CD4-positive, alpha-beta T cell treated with Interleukin-4 for 1 hour (primary cell): Measurements from ENCODE around the gene LIN28A.

Source experiments
- DNase-seq, 2 donors: peaks; one replicate each; pipeline ENCODE4 v3.0.0-alpha.2; 2020 to 2022

Gene LIN28A

DNA sequence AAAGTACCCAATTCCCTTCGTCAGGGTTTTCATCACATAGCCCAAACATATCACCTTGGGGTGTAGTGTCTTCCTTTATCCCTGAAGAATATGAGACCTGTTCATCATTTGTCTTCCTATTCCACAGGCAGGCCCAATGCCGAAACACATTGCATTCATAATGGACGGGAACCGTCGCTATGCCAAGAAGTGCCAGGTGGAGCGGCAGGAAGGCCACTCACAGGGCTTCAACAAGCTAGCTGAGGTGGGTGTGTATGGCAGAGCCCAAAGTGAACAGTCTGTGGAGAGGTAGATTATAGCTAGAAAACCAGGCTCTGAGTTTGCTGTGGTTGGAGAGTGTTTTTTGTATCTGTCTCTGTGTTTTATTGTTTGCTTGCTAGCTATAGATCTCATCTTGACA lies 27.4 kb downstream of the LIN28A start:
- no peak for DNase-seq

- DNase-seq: no peak
These were observed 29.6 kb downstream of the LIN28A start for GRCh38 chr1:26440259-26440658.

- no peak for DNase-seq
These were observed 39.3 kb downstream of the LIN28A start for GRCh38 chr1:26449868-26450267.

DNA sequence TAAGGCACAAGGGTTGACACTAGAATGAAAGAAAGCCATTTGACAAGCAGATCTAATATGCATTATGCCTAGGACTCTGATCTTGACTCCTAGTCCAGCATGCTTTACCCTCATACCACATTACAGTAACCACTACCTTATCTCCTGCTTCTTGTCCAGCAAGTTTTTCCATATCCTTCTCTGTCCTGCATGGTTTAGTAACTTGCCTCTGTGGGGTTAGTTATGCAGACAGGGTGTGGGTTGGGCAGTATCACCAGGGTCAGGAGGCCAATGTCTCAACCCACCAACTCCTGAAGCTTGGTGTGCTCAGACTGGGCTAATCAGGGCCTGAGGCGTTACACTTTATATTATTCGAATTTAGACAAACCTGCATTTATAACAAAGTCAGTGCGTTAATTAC lies 40.3 kb downstream of the LIN28A start:
- no peak for DNase-seq

DNA sequence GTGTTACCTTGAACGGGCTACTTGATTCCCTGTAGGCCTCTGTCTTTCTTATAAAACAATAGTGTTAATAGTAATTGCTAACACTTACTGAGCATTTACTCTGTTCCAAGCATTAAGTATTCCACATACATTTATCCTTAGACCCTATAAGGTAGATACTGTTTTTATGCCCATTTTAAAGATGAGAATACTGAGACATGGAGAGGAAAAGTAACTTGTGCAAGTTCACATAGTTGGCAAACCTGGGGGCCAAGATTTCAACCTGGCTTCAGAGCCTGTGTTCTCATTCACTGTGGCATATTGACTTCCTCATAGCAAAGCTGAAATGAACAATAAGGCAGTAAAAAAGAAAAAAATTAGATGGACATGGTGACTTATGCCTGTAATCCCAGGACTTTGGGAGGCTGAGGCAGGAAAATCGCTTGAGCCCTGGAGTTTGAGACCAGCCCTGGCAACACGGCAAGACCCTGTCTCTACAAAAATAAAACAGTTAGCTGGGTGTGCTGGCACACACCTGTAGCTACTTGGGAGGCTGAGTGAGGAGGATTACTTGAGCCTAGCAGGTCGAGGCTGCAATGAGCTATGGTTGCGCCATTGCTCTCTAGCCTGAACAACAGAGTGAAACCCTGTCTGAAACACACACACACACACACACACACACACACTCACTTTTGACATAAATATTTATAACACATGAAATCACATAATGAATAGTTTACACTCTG lies 42.0 kb downstream of the LIN28A start:
- DNase-seq: no peak

DNA sequence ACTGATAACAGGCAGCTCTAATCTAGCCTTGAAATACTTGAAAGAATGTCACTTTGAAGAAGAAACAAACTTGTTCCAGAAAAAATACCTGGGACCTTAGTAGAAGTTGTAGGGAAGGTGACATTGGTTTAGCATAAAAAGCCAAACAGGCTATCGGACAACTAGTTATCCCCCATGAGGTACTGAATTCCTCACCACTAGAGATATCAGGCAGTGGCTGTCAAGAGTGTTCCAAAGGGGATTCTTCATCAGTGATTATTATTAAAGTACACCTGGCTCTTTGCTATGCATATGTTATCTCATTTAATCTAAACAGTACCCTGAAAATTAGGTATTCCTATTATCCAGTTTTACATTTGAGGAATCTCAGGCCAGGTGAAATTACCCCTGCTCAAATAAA lies 48.5 kb downstream of the LIN28A start:
- DNase-seq: no peak

- DNase-seq: no peak
These were observed 49.0 kb downstream of the LIN28A start for GRCh38 chr1:26459573-26460031.

- DNase-seq: no peak
These were observed 58.3 kb downstream of the LIN28A start for GRCh38 chr1:26468911-26469310.

- no peak for DNase-seq
These were observed 58.9 kb downstream of the LIN28A start for GRCh38 chr1:26469558-26469957.

GRCh38 chr1:26470878-26471497 lies 60.4 kb downstream of the LIN28A start:
- no peak for DNase-seq

- peak; percentile 20 to 37 for DNase-seq
These were observed 61.1 kb downstream of the LIN28A start for GRCh38 chr1:26471498-26472319.

DNA sequence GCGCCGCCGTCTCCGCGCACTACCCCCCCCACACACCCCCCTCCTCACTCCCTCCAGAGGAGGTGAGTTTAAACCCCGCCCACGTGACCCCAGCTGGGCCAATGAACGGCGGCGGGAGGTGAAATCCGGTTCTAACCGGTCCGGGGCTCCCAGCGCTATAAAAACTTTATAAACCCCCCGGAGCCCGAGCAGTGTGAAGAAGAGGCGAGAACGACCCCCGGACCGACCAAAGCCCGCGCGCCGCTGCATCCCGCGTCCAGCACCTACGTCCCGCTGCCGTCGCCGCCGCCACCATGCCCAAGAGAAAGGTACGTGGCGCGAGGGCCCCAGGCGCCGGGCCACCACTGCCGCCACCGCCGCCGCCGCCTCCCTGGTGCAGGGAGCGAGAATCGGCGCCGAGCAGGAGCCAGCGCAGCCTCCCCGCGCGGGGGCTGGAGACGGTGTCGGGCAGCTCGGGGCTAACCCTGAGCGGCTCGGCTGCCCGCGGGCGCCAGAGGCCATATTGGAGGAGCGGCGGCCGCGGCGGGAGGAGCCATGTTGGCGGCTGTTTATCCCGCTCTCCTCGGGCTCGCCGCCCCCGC lies 61.8 kb downstream of the LIN28A start, which contains the start of gene HMGN2:
Gene HMGN2 (plus strand): TSS at position 121 of the 581 bp plus-strand sequence. CDS start 173 bp downstream, at position 294.
- peak; percentile 90 for DNase-seq

DNA sequence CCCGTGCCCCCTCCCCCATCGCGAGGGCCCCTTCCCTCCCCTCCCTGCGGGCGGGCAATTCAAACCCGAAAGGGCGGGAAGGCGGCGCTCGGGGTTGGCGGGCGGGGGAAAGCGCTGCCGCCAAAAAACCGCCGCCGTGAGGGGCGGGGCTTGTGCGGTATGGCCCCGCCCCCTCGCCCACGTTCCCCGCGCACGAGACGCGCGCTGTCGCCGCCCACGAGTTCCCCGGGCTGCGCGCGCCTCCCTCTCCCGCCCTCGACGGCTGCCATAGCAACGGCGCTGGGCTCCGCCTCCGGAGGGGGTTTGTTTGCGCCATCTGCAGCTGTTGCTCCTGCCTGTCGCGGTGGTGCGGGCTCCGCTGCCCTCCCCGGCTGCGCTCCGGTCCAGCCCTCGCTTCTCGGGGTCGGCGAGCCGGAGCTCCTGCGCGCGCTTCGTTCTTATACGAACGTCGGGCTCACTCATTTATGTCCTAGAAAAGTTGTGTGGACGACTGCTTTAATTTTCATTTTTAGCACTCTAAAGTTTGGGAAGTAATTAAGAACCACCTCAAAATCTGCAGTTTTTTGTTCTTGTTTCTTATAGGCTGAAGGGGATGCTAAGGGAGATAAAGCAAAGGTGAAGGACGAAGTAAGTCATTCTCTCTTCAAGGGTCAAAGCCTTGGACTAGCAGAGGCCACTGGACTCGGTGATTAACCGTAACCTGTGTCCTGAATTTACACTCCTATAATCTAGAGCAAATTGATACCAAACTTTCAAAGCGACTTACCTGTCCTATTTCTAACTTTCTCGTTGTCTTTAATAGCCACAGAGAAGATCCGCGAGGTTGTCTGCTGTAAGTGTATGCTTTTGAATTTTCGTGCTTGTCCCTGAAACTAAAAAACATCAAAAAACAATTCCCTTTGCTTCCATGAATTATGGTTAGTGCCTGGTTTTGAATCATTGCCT lies 62.6 kb downstream of the LIN28A start:
- DNase-seq: peak; percentile 96

DNA sequence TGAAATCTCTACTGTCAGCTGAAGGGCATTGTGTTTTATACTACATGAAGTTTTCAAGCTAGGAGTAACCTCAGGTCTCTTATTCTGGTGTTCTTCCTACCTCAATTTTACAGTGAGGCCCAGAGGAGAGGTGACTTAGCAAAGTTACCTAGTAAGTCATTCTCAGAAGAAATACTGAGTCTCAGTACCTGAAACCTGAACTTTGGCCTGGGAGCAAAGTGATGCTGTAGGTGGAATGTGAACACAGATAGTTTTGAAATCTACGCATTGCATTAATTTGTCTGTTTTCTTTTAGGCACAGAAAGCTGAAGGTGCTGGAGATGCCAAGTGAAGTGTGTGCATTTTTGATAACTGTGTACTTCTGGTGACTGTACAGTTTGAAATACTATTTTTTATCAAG lies 64.2 kb downstream of the LIN28A start:
- DNase-seq: no peak

DNA sequence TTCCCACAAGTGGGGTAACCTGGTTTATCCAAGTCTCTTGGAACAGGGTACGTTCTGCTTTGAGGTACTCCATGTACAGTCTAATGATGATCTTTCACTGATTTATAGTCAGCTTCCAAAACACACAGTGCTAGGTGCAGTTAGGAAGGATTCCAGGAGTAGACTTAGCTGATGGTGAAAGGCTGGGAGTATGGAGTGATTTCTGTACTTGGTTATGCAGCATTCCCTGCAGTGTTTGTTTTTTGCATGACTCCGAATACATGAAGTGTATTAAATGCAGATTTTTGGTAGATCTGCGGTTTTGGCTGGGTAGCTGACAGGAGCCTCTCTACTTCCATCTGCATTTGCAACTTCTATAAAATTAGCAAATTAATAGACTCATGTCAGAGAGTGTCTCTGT lies 65.4 kb downstream of the LIN28A start:
- no peak for DNase-seq

DNA sequence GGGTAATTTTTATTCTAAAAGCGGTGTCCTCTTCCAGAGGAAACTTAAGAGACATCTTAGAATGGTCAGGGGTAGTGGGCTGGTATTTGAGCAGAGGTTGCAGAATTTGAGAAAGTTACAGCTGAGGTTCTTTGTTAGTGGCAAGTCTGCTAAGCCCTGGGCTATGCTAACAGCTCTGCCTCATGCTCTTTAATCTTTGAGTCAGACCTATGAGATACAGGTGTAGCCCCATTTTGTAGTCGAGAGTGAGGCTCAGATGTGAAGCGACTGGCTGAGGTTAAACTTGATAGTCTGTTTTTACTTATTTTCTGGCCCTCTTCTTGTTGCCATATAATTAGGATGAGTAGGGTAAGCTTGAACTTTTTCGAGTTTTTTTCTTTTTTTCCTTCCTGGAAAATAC lies 66.3 kb downstream of the LIN28A start:
- no peak for DNase-seq

- no peak for DNase-seq
These were observed 67.0 kb downstream of the LIN28A start for GRCh38 chr1:26477446-26478152.

GRCh38 chr1:26478159-26478558 lies 67.5 kb downstream of the LIN28A start:
- DNase-seq: no peak

GRCh38 chr1:26478988-26479387 lies 68.4 kb downstream of the LIN28A start:
- no peak for DNase-seq
